BE2C (cell line): ENCODE data around the gene ADAM19.

Source experiments
- DNase-seq: peaks from one replicate; pipeline ENCODE4 v3.0.0-alpha.2; 2020
- H3K27me3 ChIP-seq: fragments of 250-450 bp; sonication (Bioruptor Pico); 2 replicates; pipeline ENCODE4 v1.5.1; 2020; ENCODE audit warnings: mild to moderate bottlenecking
- H3K36me3 ChIP-seq: fragments of 250-450 bp; sonication (Bioruptor Pico); 2 replicates; pipeline ENCODE4 v1.5.1; 2020; ENCODE audit warnings: mild to moderate bottlenecking
- H3K4me1 ChIP-seq: fragments of 250-450 bp; sonication (Bioruptor Pico); 2 replicates; pipeline ENCODE4 v1.5.1; 2020
- H3K4me3 ChIP-seq: 2 replicates; pipeline ENCODE4 v1.5.1; 2011; ENCODE audit warnings: low read depth, low read length
- H3K9me3 ChIP-seq: fragments of 250-450 bp; sonication (Bioruptor Pico); 2 replicates; pipeline ENCODE4 v1.5.1; 2020
- TF ChIP-seq, protein P1 (sequence below): IDR thresholded peaks from 2 replicates; pipeline ENCODE4 v1.5.1; 2012; ENCODE audit warnings: mild to moderate bottlenecking, low read depth, low read length

The ADAM19 gene

DNA sequence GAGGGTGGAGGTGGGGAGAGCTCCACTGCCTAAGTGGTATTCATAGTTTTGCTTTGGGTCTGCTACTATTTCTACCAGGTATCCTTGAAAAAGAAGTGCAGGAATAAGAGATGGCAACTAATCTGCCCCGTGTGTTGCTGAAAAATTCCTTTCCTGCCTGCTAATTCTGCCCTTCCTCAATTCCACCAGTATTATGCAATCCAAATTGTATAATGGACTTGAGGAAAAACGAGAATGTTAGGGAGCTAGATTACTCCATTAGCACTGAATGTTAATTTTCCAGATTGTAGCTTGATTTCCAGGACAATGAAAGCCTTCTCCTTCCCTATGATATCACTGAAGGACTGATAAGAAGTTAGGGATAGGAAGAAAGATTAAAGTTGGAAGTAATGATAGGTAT lies 16.9 kb downstream of the ADAM19 start:
- no peak for DNase-seq
- TF ChIP-seq, protein P1, sequence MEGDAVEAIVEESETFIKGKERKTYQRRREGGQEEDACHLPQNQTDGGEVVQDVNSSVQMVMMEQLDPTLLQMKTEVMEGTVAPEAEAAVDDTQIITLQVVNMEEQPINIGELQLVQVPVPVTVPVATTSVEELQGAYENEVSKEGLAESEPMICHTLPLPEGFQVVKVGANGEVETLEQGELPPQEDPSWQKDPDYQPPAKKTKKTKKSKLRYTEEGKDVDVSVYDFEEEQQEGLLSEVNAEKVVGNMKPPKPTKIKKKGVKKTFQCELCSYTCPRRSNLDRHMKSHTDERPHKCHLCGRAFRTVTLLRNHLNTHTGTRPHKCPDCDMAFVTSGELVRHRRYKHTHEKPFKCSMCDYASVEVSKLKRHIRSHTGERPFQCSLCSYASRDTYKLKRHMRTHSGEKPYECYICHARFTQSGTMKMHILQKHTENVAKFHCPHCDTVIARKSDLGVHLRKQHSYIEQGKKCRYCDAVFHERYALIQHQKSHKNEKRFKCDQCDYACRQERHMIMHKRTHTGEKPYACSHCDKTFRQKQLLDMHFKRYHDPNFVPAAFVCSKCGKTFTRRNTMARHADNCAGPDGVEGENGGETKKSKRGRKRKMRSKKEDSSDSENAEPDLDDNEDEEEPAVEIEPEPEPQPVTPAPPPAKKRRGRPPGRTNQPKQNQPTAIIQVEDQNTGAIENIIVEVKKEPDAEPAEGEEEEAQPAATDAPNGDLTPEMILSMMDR = no peak
- Histone ChIP-seq H3K9me3 (no peaks in the 10 kb centered on the region), H3K36me3 (no peaks in the 10 kb centered on the region), H3K4me1 (no peaks in the 10 kb centered on the region), H3K27me3 (peaks cover 9% of the 10 kb centered on the region), H3K4me3 (no peak overlapping the region)

DNA sequence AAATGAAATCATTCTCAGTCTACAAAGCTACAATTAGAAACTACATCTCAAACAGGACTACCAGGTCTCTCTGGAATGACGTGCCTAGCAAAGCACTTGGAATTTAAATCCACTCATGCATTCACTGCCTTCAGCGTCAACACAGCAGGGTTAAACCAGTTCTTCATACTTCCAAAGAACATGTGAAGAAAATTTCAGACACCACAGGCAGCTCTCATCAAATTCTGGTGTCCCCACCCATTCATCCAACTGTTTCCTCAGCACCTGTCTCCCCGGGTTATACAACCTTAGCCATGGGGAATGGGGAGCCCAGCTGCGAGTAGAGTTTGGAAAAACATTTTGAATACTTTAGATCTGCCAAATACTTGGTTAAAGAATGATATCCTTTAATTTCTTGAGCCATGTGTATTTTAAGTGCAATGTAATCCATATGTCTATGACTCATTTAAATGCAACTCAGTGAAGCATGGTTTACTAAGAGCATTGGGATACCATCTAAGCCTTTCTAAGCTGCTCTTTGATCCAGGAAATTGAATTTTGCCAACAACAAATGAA lies 17.5 kb downstream of the ADAM19 start:
- H3K4me3 ChIP-seq = no peak overlapping the region
- TF ChIP-seq, protein P1 = no peak
- DNase-seq = no peak
- H3K36me3 ChIP-seq = no peaks in the 10 kb centered on the region
- H3K4me1 ChIP-seq = no peaks in the 10 kb centered on the region
- no peaks in the 10 kb centered on the region for H3K9me3 ChIP-seq
- peaks cover 5% of the 10 kb centered on the region; the same call in 1 of the 2 replicates for H3K27me3 ChIP-seq

DNA sequence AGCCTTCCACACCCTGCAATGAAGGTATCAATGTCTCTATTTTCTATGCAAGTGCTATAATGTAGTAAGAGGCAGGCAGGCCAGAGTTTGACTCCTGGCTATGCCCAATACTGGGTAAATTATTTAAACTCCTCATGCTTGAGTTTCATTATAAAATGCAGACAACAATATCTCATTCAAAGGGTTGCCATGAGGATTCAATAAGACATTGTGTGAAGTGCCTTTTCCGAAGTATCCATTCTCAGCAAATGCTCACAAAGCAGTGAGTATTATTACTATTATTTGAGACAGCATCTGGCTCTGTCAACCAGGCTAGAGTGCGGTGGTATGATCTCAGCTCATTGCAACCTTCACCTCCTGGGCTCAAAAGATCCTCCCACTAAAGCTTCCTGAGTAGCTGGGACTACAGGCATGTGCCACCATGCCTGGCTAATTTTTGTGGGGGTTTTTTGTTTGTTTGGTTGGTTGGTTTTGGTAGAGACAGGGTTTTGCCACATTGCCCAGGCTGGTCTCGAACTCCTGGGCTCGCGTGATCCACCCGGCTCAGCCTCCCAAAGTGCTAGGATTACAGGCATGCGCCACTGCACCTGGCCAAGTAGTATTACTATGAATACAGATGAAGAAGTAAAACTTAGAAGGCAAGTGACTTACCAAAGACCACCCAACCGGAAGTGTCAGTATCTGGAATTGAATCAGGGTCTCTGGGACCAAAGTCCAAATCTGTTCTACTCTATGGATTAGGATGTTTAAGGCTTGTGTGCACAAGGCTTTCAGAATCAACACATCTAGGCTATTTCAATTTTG lies 18.8 kb downstream of the ADAM19 start:
- Histone ChIP-seq H3K4me3 (no peak overlapping the region), H3K27me3 (0 out of 2 replicates have a peak, but pooled peaks cover 3% of the 10 kb centered on the region), H3K36me3 (no peaks in the 10 kb centered on the region), H3K4me1 (no peaks in the 10 kb centered on the region), H3K9me3 (no peaks in the 10 kb centered on the region)
- TF ChIP-seq, protein P1 = no peak
- no peak for DNase-seq

DNA sequence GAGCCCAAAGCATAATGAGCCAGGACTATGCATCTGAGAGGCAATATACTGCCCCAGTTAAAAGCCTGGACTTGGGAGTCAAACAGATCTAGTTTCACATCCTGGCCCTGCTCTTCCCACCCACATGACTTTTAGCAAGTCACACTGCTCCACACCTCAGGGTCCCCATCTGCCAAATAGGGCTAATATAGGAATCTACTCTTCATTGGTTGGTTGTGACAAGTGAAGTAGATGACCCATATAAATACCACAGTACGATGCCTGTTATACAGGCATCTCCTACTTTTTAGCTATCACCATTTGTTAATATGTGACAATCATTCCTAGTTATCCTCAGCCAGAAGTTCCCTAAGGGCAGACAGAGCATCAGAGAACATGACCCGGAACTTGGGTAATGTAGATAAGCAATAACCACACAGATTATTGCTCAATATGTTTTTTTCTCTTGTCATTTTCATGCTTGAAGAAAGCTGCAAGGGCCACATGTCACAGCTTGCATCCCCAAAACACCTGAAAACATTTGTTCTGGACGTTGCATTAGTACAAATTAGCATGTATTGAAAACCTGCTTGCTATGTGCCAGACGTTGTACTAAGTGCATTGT lies 20.4 kb downstream of the ADAM19 start:
- H3K27me3 ChIP-seq = 0 out of 2 replicates have a peak, but pooled peaks cover 3% of the 10 kb centered on the region
- H3K4me3 ChIP-seq = no peak overlapping the region
- H3K36me3 ChIP-seq = no peaks in the 10 kb centered on the region
- no peak for DNase-seq
- H3K9me3 ChIP-seq = no peaks in the 10 kb centered on the region
- no peaks in the 10 kb centered on the region for H3K4me1 ChIP-seq
- TF ChIP-seq, protein P1 = no peak

DNA sequence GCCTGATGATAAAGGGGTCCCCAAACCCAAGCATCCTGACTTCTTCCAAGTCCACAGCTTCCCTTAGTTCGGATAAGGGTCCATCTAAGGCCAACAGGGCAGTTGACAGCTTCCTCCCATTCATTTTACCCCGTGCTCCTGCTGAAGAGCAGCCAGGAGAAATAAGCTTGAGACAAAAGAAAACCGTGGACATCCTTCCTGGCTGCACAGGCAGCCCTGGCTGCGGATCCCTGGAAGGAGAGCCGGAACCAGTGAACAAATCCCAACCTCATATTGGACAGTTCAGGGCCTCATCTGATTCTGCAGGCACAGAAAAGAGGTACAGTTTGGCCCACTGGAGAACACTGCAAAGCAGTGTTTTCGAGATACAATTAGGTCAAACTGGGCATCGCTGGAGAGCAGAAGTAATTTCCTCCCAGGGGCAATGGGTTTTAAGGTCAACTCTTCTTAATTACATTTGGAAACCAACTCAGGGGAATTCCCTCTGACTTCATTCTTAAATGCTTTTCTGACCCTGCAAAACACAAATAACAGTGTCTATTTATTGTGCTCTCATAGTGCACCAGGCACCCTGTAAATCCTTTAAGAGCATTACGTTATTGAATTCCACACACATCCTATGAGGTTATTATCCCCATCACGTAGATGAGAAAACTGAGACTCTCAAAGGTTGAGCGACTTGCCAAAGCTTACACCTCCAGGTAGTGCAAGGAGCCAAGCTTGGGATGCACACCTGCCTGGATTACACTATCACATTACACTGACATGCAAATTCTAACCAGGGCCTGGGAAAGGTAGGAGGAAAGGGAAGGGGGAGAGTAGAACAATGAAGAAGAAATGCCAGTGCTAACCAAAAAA lies 21.2 kb downstream of the ADAM19 start:
- no peaks in the 10 kb centered on the region for H3K9me3 ChIP-seq
- H3K36me3 ChIP-seq = no peaks in the 10 kb centered on the region
- H3K27me3 ChIP-seq = 0 out of 2 replicates have a peak, but pooled peaks cover 10% of the 10 kb centered on the region
- no peak overlapping the region for H3K4me3 ChIP-seq
- H3K4me1 ChIP-seq = no peaks in the 10 kb centered on the region
- TF ChIP-seq, protein P1 = no peak
- no peak for DNase-seq
